Sigmoid colon (tissue), 7 donors: Measurements from ENCODE around the gene MYL3. TPM values are rescaled to one million over a fixed set of nuclear protein-coding genes. Genes with fewer than 3 reads are reported as not detected.

Experiments used
- DNase-seq: peaks from one replicate; pipeline ENCODE4 v3.0.0-alpha.2; 2019
- H3K27ac ChIP-seq, 4 donors: fragments of 200-600 bp; sonication (generic); one replicate each; pipeline ENCODE4 v1.5.1; 2016 to 2019; ENCODE audit warnings: mild to moderate bottlenecking in 1 of 4
- H3K27me3 ChIP-seq, 3 donors: fragments of 200-600 bp; sonication (generic); one replicate each; pipeline ENCODE4 v1.5.1; 2019; ENCODE audit warnings: mild to moderate bottlenecking in 1 of 3
- H3K36me3 ChIP-seq, 4 donors: fragments of 200-600 bp; sonication (generic); one replicate each; pipeline ENCODE4 v1.5.1; 2016 to 2019
- H3K4me1 ChIP-seq, 4 donors: fragments of 200-600 bp; sonication (generic); one replicate each; pipeline ENCODE4 v1.5.1; 2017 to 2019
- H3K4me3 ChIP-seq, 4 donors: fragments of 200-600 bp; sonication (generic); one replicate each; pipeline ENCODE4 v1.5.1; 2017 to 2019; ENCODE audit warnings: mild to moderate bottlenecking in 2 of 4, moderate library complexity in 1 of 4
- H3K9me3 ChIP-seq, 4 donors: fragments of 200-600 bp in 3 of 4; sonication (generic) in 3 of 4; one replicate each; pipeline versions ENCODE4 v1.5.1 to v1.6.1; 2013 to 2019
- EP300 ChIP-seq, 4 donors: sonication (generic); formaldehyde crosslinking; IDR thresholded peaks; one replicate each; pipeline ENCODE4 v1.6.1; 2017; ENCODE audit warnings: antibody characterized with exemption in 4 of 4
- POLR2A ChIP-seq, 2 donors: fragments of 450-650 bp; IDR thresholded peaks; one replicate each; pipeline ENCODE4 v1.6.1; 2016; ENCODE audit warnings: antibody characterized with exemption in 2 of 2, mild to moderate bottlenecking in 2 of 2, moderate library complexity in 2 of 2
- POLR2AphosphoS5 ChIP-seq, 4 donors: sonication (generic); formaldehyde crosslinking; IDR thresholded peaks; one replicate each; pipeline ENCODE4 v1.6.1; 2017; ENCODE audit warnings: antibody characterized with exemption in 4 of 4
- WGBS, 2 donors: extraction: QIAGEN DNeasy Blood & Tissue Kit; methylation state at CpG; one replicate each; pipeline ENCODE4 v1.1.7; 2013; 5-methylcytosine and 5-hydroxymethylcytosine counted together
- intact Hi-C: fragments of 100-400 bp; cut with DNase I; formaldehyde crosslinking; loops from one replicate; pipeline ENCODE4 v1.15.1; 2023
- polyA plus RNA-seq, 3 donors: library from polyadenylated mRNA; stranded (reverse); fragments of 200-250 nt; gene quantifications; one replicate each; pipeline ENCODE4 v1.2.3, GENCODE V29; 2013
- total RNA-seq, 4 donors: library from RNA; depleted of rRNA; stranded (reverse); fragments of >200 nt; gene quantifications; one replicate each; pipeline ENCODE4 v1.1.0, GENCODE V29; 2016
- TF ChIP-seq, protein P1 (sequence below), 4 experiments: fragments of 450-650 bp in 3 of 4; fragments of 200-600 bp in 1 of 4; IDR thresholded peaks; one replicate each; pipeline ENCODE4 v1.5.1; 2016 to 2019; ENCODE audit warnings: antibody characterized with exemption in 4 of 4, mild to moderate bottlenecking in 3 of 4, moderate library complexity in 2 of 4
- donor health status: healthy with polysubstance abuse.
- donor health status: Bipolar disorder and iron deficiency.
- donor health status: healthy.

Gene MYL3
- total and polyA plus RNA-seq, 7 donors, result 1.5 to 11.8 (median 3.9) TPM

GRCh38 chr3:46909535-46910161 lies 46.4 kb upstream of the MYL3 start:
- Histone ChIP-seq H3K36me3 (no peaks in the 10 kb centered on the region), H3K4me3 (no peak overlapping the region), H3K4me1 (peaks cover 0 to 24% (median 19%) of the 10 kb centered on the region in 4 donors), H3K27me3 (no peaks in the 10 kb centered on the region), H3K27ac (no peak overlapping the region), H3K9me3 (no peaks in the 10 kb centered on the region)
- peak; percentile 92 for DNase-seq
- WGBS, 2 donors, result 18 to 24% methylated on average over 18 of the region's 18 CpGs
- TF ChIP-seq POLR2A (IDR thresholded peaks at IDR 0.05), result no peak
- TF ChIP-seq EP300 (IDR thresholded peaks at IDR 0.05), result no peak
- TF ChIP-seq, protein P1, sequence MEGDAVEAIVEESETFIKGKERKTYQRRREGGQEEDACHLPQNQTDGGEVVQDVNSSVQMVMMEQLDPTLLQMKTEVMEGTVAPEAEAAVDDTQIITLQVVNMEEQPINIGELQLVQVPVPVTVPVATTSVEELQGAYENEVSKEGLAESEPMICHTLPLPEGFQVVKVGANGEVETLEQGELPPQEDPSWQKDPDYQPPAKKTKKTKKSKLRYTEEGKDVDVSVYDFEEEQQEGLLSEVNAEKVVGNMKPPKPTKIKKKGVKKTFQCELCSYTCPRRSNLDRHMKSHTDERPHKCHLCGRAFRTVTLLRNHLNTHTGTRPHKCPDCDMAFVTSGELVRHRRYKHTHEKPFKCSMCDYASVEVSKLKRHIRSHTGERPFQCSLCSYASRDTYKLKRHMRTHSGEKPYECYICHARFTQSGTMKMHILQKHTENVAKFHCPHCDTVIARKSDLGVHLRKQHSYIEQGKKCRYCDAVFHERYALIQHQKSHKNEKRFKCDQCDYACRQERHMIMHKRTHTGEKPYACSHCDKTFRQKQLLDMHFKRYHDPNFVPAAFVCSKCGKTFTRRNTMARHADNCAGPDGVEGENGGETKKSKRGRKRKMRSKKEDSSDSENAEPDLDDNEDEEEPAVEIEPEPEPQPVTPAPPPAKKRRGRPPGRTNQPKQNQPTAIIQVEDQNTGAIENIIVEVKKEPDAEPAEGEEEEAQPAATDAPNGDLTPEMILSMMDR (IDR thresholded peaks at IDR 0.05), result peak; percentile 79 to 82 (median 80)
- TF ChIP-seq POLR2AphosphoS5 (IDR thresholded peaks at IDR 0.05), result peak in 1 of 4 donors; percentile 12
- intact Hi-C loops, result loop anchor here (1.0 to 10.0 kb wide), 2 partner anchors 43 to 415 kb away; no protein-coding TSS in a partner anchor

GRCh38 chr3:46908986-46909534 lies 45.8 kb upstream of the MYL3 start:
- no peaks in the 10 kb centered on the region for H3K27me3 ChIP-seq
- no peak for TF ChIP-seq EP300 (IDR thresholded peaks at IDR 0.05)
- no peak for TF ChIP-seq POLR2AphosphoS5 (IDR thresholded peaks at IDR 0.05)
- TF ChIP-seq POLR2A (IDR thresholded peaks at IDR 0.05), result no peak
- H3K36me3 ChIP-seq, result no peaks in the 10 kb centered on the region
- no peak overlapping the region for H3K4me3 ChIP-seq
- intact Hi-C loops, result loop anchor here (1.0 kb wide), 1 partner anchor 43 kb away; no protein-coding TSS in a partner anchor
- H3K4me1 ChIP-seq, result peaks cover 0 to 22% (median 18%) of the 10 kb centered on the region in 4 donors
- peak; percentile 64 for DNase-seq
- 28 to 70% methylated on average over 8 of the region's 8 CpGs for WGBS, 2 donors
- H3K27ac ChIP-seq, result no peak overlapping the region
- no peaks in the 10 kb centered on the region for H3K9me3 ChIP-seq

DNA sequence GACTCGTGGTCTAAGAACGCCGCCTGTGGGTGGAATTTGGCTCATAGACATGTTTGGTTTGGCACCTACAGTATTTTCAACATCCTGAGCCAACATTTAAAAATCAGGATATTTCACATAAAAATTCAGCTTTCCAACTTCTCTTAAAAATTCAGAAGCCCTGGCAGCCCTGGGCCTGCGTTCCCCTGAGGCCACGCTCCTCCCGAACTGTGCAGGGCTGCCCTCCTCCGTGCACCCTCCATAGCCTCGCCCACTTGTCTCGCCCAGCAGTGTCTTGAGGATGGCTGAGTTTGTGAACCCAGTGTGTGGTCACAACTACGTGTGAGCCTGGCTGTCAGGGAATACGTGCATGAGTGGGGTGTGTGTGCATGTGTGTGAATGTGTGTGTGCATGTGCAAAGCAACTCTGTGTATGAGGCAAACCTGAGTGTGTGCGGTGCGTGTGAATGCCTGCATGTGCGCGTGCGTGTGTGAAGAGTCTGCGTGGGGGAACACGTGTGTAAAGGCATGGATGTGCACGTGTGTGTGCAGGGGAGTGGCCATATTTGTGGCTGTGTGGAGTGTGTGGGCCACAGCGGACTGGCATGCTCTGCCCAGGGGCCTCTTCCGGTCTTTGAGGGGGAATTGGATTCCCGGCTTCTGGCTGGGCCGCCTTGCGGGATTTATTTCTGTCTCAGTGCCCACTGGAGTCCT lies 45.2 kb upstream of the MYL3 start:
- intact Hi-C loops, result no loop called here
- peak; percentile 57 for DNase-seq
- Histone ChIP-seq H3K36me3 (no peaks in the 10 kb centered on the region), H3K9me3 (no peaks in the 10 kb centered on the region), H3K27me3 (no peaks in the 10 kb centered on the region), H3K4me3 (no peak overlapping the region), H3K4me1 (peaks cover 0 to 16% (median 11%) of the 10 kb centered on the region in 4 donors), H3K27ac (no peak overlapping the region)
- TF ChIP-seq EP300 (IDR thresholded peaks at IDR 0.05) (no peak), POLR2A (IDR thresholded peaks at IDR 0.05) (no peak), POLR2AphosphoS5 (IDR thresholded peaks at IDR 0.05) (no peak)
- TF ChIP-seq, protein P1 (IDR thresholded peaks at IDR 0.05), result no peak
- 58 to 78% methylated on average over 24 of the region's 24 CpGs for WGBS, 2 donors

DNA sequence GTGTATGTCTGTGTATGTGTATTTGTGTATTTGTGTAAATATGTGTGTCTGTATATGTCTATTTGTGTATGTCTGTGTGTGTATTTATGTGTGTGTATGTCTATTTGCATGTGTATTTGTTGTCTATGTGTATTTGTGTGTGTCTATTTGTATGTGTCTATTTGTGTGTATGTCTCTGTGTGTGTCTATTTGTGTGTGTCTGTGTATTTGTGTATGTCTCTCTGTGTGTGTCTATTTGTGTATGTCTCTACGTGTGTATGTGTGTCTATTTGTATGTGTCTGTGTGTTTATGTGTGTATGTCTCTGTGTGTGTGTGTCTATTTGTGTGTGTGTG lies 44.7 kb upstream of the MYL3 start:
- H3K27ac ChIP-seq, result no peak overlapping the region
- 11 to 59% methylated on average over 1 of the region's 1 CpG for WGBS, 2 donors
- intact Hi-C loops, result no loop called here

GRCh38 chr3:46907271-46907670 lies 44.0 kb upstream of the MYL3 start:
- Histone ChIP-seq H3K36me3 (no peaks in the 10 kb centered on the region), H3K27ac (no peak overlapping the region), H3K4me3 (no peak overlapping the region), H3K9me3 (no peaks in the 10 kb centered on the region), H3K27me3 (no peaks in the 10 kb centered on the region), H3K4me1 (peaks cover 0 to 13% (median 9%) of the 10 kb centered on the region in 4 donors)
- no peak for TF ChIP-seq EP300 (IDR thresholded peaks at IDR 0.05)
- TF ChIP-seq POLR2AphosphoS5 (IDR thresholded peaks at IDR 0.05), result no peak
- no peak for TF ChIP-seq POLR2A (IDR thresholded peaks at IDR 0.05)
- TF ChIP-seq, protein P1 (IDR thresholded peaks at IDR 0.05), result no peak
- WGBS, 2 donors, result 66 to 86% methylated on average over 12 of the region's 12 CpGs
- intact Hi-C loops, result no loop called here
- DNase-seq, result peak; percentile 58

More for the DNA sequence above, 44.7 kb upstream of the MYL3 start:
- DNase-seq, result no peak
- TF ChIP-seq POLR2AphosphoS5 (IDR thresholded peaks at IDR 0.05), result no peak
- H3K27me3 ChIP-seq, result no peaks in the 10 kb centered on the region
- no peaks in the 10 kb centered on the region for H3K36me3 ChIP-seq
- H3K9me3 ChIP-seq, result no peaks in the 10 kb centered on the region
- H3K4me3 ChIP-seq, result no peak overlapping the region
- H3K4me1 ChIP-seq, result peaks cover 0 to 13% (median 9%) of the 10 kb centered on the region in 4 donors
